ENCODE results near the gene B4GALT2. TPM values are rescaled to one million over a fixed set of nuclear protein-coding genes. Genes with fewer than 3 reads are reported as not detected.

B4GALT2 gene
- total and polyA plus RNA-seq, 2 donors (not counting 3 experiments of a cell fraction or from before 2014, with no cell fraction given): 80.0 to 103 TPM

- intact Hi-C loops (cut with micrococcal nuclease): no loop called here
- no peaks in the 10 kb centered on the region for H3K79me2 ChIP-seq (ENCODE audit: control insufficient read depth, insufficient read depth, low read length)
- peaks cover 0 to 4% of the 10 kb centered on the region in 2 experiments for H3K27me3 ChIP-seq (ENCODE audit: control insufficient read depth in 2 of 2, insufficient read depth in 2 of 2, low read length in 2 of 2)
- no TSS peak for BruUV-seq (replicated peaks)
- H3K4me1 ChIP-seq (ENCODE audit: control insufficient read depth, extremely low read depth, insufficient read depth, low read length): no peaks in the 10 kb centered on the region
- no peak overlapping the region for H3K27ac ChIP-seq (ENCODE audit: insufficient read depth, low read depth, low read length)
- H3K4me3 ChIP-seq (replicated peaks in 1 of 3; ENCODE audit: insufficient read depth in 1 of 3, low read depth in 1 of 3, low read length in 3 of 3): no peak overlapping the region
- ChIA-PET POLR2A (interaction anchor here (0.5 kb wide), 1 partner anchor 355 kb away, joined by 3 read pairs; no protein-coding TSS in a partner anchor), CTCF (interaction anchor here (1.3 to 1.7 kb wide), 2 partner anchors 12 to 14 kb away, joined by 3 to 4 read pairs; no protein-coding TSS in a partner anchor)
- H2AFZ ChIP-seq (ENCODE audit: low read depth, low read length): no peak overlapping the region
- DNase-seq (ENCODE audit: low read depth, low spot score): no peak
- no peak overlapping the region for H3K9ac ChIP-seq (replicated peaks; ENCODE audit: extremely low read depth, insufficient read depth, low read length)
- dilution Hi-C loops (cut with MboI; ENCODE audit: extremely low pct_ligation_motif_present, low sequenced_read_pairs): no loop called here
- H3K36me3 ChIP-seq (ENCODE audit: control insufficient read depth in 2 of 2, extremely low read depth in 1 of 2, insufficient read depth in 2 of 2, low read length in 2 of 2): no peaks in the 10 kb centered on the region
- H3K4me2 ChIP-seq (ENCODE audit: insufficient read depth, low read length): no peak overlapping the region
- no peaks in the 10 kb centered on the region for H4K20me1 ChIP-seq (replicated peaks; ENCODE audit: control insufficient read depth, extremely low read depth, insufficient read depth, low read length)
- H3K9me3 ChIP-seq (replicated peaks; ENCODE audit: control insufficient read depth, insufficient read depth, low read length): no peaks in the 10 kb centered on the region
- no peaks in the 10 kb centered on the region for H3K9me1 ChIP-seq (replicated peaks; ENCODE audit: control insufficient read depth, extremely low read depth, insufficient read depth, low read length)
- FAIRE-seq: no peak
- TF ChIP-seq EZH2 (IDR thresholded peaks at IDR 0.05; ENCODE audit: borderline replicate concordance, low read depth, low read length, severe bottlenecking) (no peak), MAX (IDR thresholded peaks at IDR 0.05; ENCODE audit: insufficient read depth, insufficient read length) (no peak), GATA2 (IDR thresholded peaks at IDR 0.05; ENCODE audit: insufficient read depth, insufficient read length, low read depth, low read length) (no peak), POLR2A (IDR thresholded peaks at IDR 0.05; ENCODE audit: low read depth, low read length) (no peak), POLR2AphosphoS5 (IDR thresholded peaks at IDR 0.05; ENCODE audit: insufficient read depth, low read depth, low read length) (no peak), MYC (IDR thresholded peaks at IDR 0.05; ENCODE audit: low read depth, low read length) (no peak)
Measured at GRCh38 chr1:44016041-44016889, 37.3 kb downstream of the B4GALT2 start.

Measured in endothelial cell of umbilical vein (primary cell).